ENCODE data around the gene PRTN3. TPM values are rescaled to one million over a fixed set of nuclear protein-coding genes. Genes with fewer than 3 reads are reported as not detected.
"Not testable (repeated sequence)": the region's sequence is repeated elsewhere in the genome, so short reads cannot be mapped to it uniquely, and the experiment has no call there.

The PRTN3 gene
- polyA plus RNA-seq, 1 donor (not counting 4 experiments of a cell fraction or from before 2014, with no cell fraction given): not detected

DNA sequence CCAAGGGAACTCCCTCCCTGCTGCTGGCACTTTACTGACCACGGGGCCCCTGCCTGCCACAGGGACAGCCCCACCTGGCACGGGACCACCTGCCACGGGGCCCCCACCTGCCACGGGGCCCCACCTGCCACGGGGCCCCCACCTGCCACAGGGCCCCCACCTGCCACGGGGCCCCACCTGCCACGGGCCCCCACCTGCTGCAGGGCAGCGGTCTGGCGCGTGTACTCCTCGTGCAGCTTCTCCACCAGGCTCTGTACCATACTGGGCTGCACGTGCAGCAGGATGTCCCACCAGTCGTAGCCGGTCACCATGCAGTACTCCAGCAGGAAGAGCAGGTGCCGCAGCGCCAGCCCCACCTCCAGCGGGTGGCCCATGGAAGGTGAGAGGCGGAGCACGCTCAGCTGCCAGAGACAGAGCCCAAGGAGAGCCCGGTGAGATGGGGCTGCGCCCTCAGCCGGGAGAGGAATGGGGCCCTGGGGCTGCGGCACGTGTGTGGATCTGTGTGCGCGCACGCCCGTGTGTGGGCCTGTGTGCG lies 36.0 kb downstream of the PRTN3 start:
- H3K4me2 ChIP-seq (ENCODE audit: control insufficient read depth, extremely low read depth, insufficient read depth, low read depth, low read length): no peak overlapping the region
- peaks cover 10 to 26% of the 10 kb centered on the region in 2 experiments for H3K36me3 ChIP-seq (ENCODE audit: control insufficient read depth in 2 of 2, extremely low read depth in 1 of 2, insufficient read depth in 2 of 2, low read length in 2 of 2)
- H3K27ac ChIP-seq (ENCODE audit: control insufficient read depth, insufficient read depth, low read length): no peak overlapping the region
- H3K79me2 ChIP-seq (ENCODE audit: control insufficient read depth, insufficient read depth, low read length): no peaks in the 10 kb centered on the region
- H3K9ac ChIP-seq (ENCODE audit: control insufficient read depth, extremely low read depth, insufficient read depth, low read length): no peak overlapping the region
- H4K20me1 ChIP-seq (ENCODE audit: control insufficient read depth, extremely low read depth, insufficient read depth, low read length): no peaks in the 10 kb centered on the region
- no peak for TF ChIP-seq EZH2 (IDR thresholded peaks at IDR 0.05; ENCODE audit: low read length)
- no peak for TF ChIP-seq CTCF (optimal IDR thresholded peaks at IDR 0.05 in 1 of 3, IDR thresholded peaks at IDR 0.05 in 1 of 3, conservative IDR thresholded peaks at IDR 0.05 in 1 of 3; ENCODE audit: extremely low read depth in 1 of 3, insufficient read depth in 2 of 3, low read length in 3 of 3)
- H3K9me3 ChIP-seq (ENCODE audit: control insufficient read depth, low read depth, low read length): no peaks in the 10 kb centered on the region
- FAIRE-seq (no peak), DNase-seq (ENCODE audit: low read depth, low spot score) (no peak)
- peaks cover 14% of the 10 kb centered on the region for H3K4me1 ChIP-seq (ENCODE audit: control insufficient read depth, extremely low read depth, insufficient read depth, low read length)
- no peak overlapping the region for H3K4me3 ChIP-seq (ENCODE audit: control insufficient read depth in 2 of 3, extremely low read depth in 1 of 3, insufficient read depth in 2 of 3, low read depth in 1 of 3, low read length in 3 of 3)
- no peaks in the 10 kb centered on the region for H3K9me1 ChIP-seq (ENCODE audit: control insufficient read depth, extremely low read depth, insufficient read depth, low read length)
- no peaks in the 10 kb centered on the region for H3K27me3 ChIP-seq (ENCODE audit: control insufficient read depth, extremely low read depth, insufficient read depth, low read length)
- dilution Hi-C loops (cut with MboI; ENCODE audit: extremely low pct_ligation_motif_present, low sequenced_read_pairs): no loop called here
- no peak overlapping the region for H2AFZ ChIP-seq (ENCODE audit: control insufficient read depth, low read length)

GRCh38 chr19:877992-878660 lies 37.3 kb downstream of the PRTN3 start:
- H3K4me1 ChIP-seq (ENCODE audit: control insufficient read depth, extremely low read depth, insufficient read depth, low read length); H3K79me2 ChIP-seq (ENCODE audit: control insufficient read depth, insufficient read depth, low read length); DNase-seq (ENCODE audit: low read depth, low spot score); H3K9me3 ChIP-seq (ENCODE audit: control insufficient read depth, low read depth, low read length); H3K4me3 ChIP-seq (ENCODE audit: control insufficient read depth in 2 of 3, extremely low read depth in 1 of 3, insufficient read depth in 2 of 3, low read depth in 1 of 3, low read length in 3 of 3); H3K27me3 ChIP-seq (ENCODE audit: control insufficient read depth, extremely low read depth, insufficient read depth, low read length); H3K9ac ChIP-seq (ENCODE audit: control insufficient read depth, extremely low read depth, insufficient read depth, low read length); H3K4me2 ChIP-seq (ENCODE audit: control insufficient read depth, extremely low read depth, insufficient read depth, low read depth, low read length); H3K9me1 ChIP-seq (ENCODE audit: control insufficient read depth, extremely low read depth, insufficient read depth, low read length); H4K20me1 ChIP-seq (ENCODE audit: control insufficient read depth, extremely low read depth, insufficient read depth, low read length); FAIRE-seq; H2AFZ ChIP-seq (ENCODE audit: control insufficient read depth, low read length); dilution Hi-C loops (cut with MboI; ENCODE audit: extremely low pct_ligation_motif_present, low sequenced_read_pairs); H3K27ac ChIP-seq (ENCODE audit: control insufficient read depth, insufficient read depth, low read length): not testable (repeated sequence)
- peaks cover 13 to 26% of the 10 kb centered on the region in 2 experiments for H3K36me3 ChIP-seq (ENCODE audit: control insufficient read depth in 2 of 2, extremely low read depth in 1 of 2, insufficient read depth in 2 of 2, low read length in 2 of 2)

DNA sequence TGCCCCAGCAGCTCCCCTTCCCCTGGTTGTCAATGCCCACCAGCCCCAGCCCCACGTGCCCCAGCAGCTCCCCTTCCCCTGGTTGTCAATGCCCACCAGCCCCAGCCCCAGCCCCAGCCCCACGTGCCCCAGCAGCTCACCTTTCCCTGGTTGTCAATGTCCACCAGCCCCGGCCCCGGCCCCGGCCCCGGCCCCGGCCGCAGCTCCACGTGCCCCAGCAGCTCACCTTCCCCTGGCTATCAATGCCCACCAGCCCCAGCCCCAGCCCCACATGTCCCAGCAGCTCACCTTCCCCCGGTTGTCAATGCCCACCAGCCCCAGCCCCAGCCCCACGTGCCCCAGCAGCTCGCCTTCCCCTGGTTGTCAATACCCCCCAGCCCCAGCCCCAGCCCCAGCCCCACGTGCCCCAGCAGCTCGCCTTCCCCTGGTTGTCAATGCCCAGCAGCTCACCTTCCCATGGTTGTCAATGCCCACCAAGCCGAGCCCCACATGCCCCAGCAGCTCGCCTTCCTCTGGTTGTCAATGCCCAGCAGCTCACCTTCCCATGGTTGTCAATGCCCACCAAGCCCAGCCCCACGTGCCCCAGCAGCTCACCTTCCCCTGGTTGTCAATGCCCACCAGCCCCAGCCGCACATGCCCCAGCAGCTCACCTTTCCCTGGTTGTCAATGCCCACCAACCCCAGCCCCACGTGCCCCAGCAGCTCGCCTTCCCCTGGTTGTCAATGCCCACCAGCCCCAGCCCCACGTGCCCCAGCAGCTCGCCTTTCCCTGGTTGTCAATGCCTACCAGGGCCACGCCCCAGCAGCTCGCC lies 38.2 kb downstream of the PRTN3 start:
- H3K27me3 ChIP-seq (ENCODE audit: control insufficient read depth, extremely low read depth, insufficient read depth, low read length); H3K4me1 ChIP-seq (ENCODE audit: control insufficient read depth, extremely low read depth, insufficient read depth, low read length); H3K9me3 ChIP-seq (ENCODE audit: control insufficient read depth, low read depth, low read length); H3K27ac ChIP-seq (ENCODE audit: control insufficient read depth, insufficient read depth, low read length); H4K20me1 ChIP-seq (ENCODE audit: control insufficient read depth, extremely low read depth, insufficient read depth, low read length); H2AFZ ChIP-seq (ENCODE audit: control insufficient read depth, low read length); dilution Hi-C loops (cut with MboI; ENCODE audit: extremely low pct_ligation_motif_present, low sequenced_read_pairs); H3K9ac ChIP-seq (ENCODE audit: control insufficient read depth, extremely low read depth, insufficient read depth, low read length); H3K79me2 ChIP-seq (ENCODE audit: control insufficient read depth, insufficient read depth, low read length); DNase-seq (ENCODE audit: low read depth, low spot score); H3K4me2 ChIP-seq (ENCODE audit: control insufficient read depth, extremely low read depth, insufficient read depth, low read depth, low read length); FAIRE-seq; H3K4me3 ChIP-seq (ENCODE audit: control insufficient read depth in 2 of 3, extremely low read depth in 1 of 3, insufficient read depth in 2 of 3, low read depth in 1 of 3, low read length in 3 of 3); H3K9me1 ChIP-seq (ENCODE audit: control insufficient read depth, extremely low read depth, insufficient read depth, low read length): not testable (repeated sequence)
- H3K36me3 ChIP-seq (ENCODE audit: control insufficient read depth in 2 of 2, extremely low read depth in 1 of 2, insufficient read depth in 2 of 2, low read length in 2 of 2): peaks cover 13 to 26% of the 10 kb centered on the region in 2 experiments
